HEK293 (cell line): Measurements from ENCODE around the gene PRPF31.

Experiments used
- CTCF ChIA-PET: fragments of 350-600 bp; formaldehyde crosslinking; extraction: SDS; loops from one replicate; lab custom pipeline; 2021; ENCODE audit warnings: antibody characterized with exemption; lab: Yijun Ruan, JAX
- POLR2A ChIA-PET: fragments of 300-600 bp; formaldehyde crosslinking; extraction: SDS; loops from one replicate; lab custom pipeline; 2020; ENCODE audit warnings: antibody characterized with exemption, inconsistent platforms; lab: Yijun Ruan, JAX
- H3K27ac ChIP-seq: fragments of 200-500 bp; sonication (Bioruptor generic); 2 replicates; pipeline ENCODE4 v1.5.1; 2014; ENCODE audit warnings: low read depth, low read length, control low read depth, inconsistent platforms; ENCODE audit errors: extremely low read depth
- H3K36me3 ChIP-seq, 2 experiments: fragments of 200-500 bp in 1 of 2; sonication (Bioruptor generic) in 1 of 2; 1 replicate in 1 of 2; 2 replicates in 1 of 2; pipeline ENCODE4 v1.5.1; 2014 to 2017; ENCODE audit warnings: inconsistent platforms in 2 of 2, low read length in 2 of 2; ENCODE audit not compliant: control insufficient read depth in 2 of 2, insufficient read depth in 1 of 2
- H3K4me1 ChIP-seq: fragments of 200-500 bp; sonication (Bioruptor generic); 2 replicates; pipeline ENCODE4 v1.5.1; 2014; ENCODE audit warnings: mild to moderate bottlenecking, low read length, inconsistent platforms; ENCODE audit not compliant: control insufficient read depth, insufficient read depth
- H3K4me3 ChIP-seq: 2 replicates; pipeline ENCODE4 v1.5.1; 2011; ENCODE audit warnings: low read depth, mild to moderate bottlenecking, control low read depth, low read length, moderate library complexity
- H3K9me3 ChIP-seq: fragments of 200-500 bp; sonication (Bioruptor generic); 2 replicates; pipeline ENCODE4 v1.5.1; 2014; ENCODE audit warnings: low read depth, low read length, inconsistent platforms; ENCODE audit not compliant: control insufficient read depth, insufficient read depth
- GLIS1 ChIP-seq: fragments of 450-650 bp; formaldehyde crosslinking; IDR thresholded peaks from 2 replicates; pipeline ENCODE4 v1.5.1; 2016; ENCODE audit warnings: missing biosample characterization, missing genetic modification characterization
- KLF1 ChIP-seq: fragments of 450-650 bp; formaldehyde crosslinking; IDR thresholded peaks from 2 replicates; pipeline ENCODE4 v1.5.1; 2016; ENCODE audit warnings: missing biosample characterization, missing genetic modification characterization
- KLF8 ChIP-seq: fragments of 450-650 bp; formaldehyde crosslinking; IDR thresholded peaks from 2 replicates; pipeline ENCODE4 v1.5.1; 2016; ENCODE audit warnings: missing biosample characterization, missing genetic modification characterization
- PRDM1 ChIP-seq: fragments of 450-650 bp; formaldehyde crosslinking; IDR thresholded peaks from 2 replicates; pipeline ENCODE4; 2016; ENCODE audit warnings: missing biosample characterization, missing genetic modification characterization
- RBAK ChIP-seq: fragments of 450-650 bp; formaldehyde crosslinking; IDR thresholded peaks from 2 replicates; pipeline ENCODE4 v1.5.1; 2016; ENCODE audit warnings: missing biosample characterization, missing genetic modification characterization
- SP2 ChIP-seq: fragments of 450-650 bp; formaldehyde crosslinking; IDR thresholded peaks from 2 replicates; pipeline ENCODE4 v1.5.1; 2016; ENCODE audit warnings: missing biosample characterization, missing genetic modification characterization
- TRIM28 ChIP-seq: IDR thresholded peaks from 2 replicates; pipeline ENCODE4 v1.6.1; 2011; ENCODE audit warnings: low read length, control low read depth, borderline replicate concordance
- ZBTB48 ChIP-seq: fragments of 450-650 bp; formaldehyde crosslinking; IDR thresholded peaks from 2 replicates; pipeline ENCODE4 v1.5.1; 2016; ENCODE audit warnings: missing biosample characterization, missing genetic modification characterization
- ZNF114 ChIP-seq: fragments of 450-650 bp; formaldehyde crosslinking; IDR thresholded peaks from 2 replicates; pipeline ENCODE4 v1.5.0; 2017; ENCODE audit warnings: missing biosample characterization, missing genetic modification characterization
- ZNF121 ChIP-seq: fragments of 450-650 bp; formaldehyde crosslinking; IDR thresholded peaks from 2 replicates; pipeline ENCODE4 v1.5.1; 2016; ENCODE audit warnings: missing biosample characterization, missing genetic modification characterization
- ZNF140 ChIP-seq: fragments of 450-650 bp; formaldehyde crosslinking; IDR thresholded peaks from 2 replicates; pipeline ENCODE4 v1.5.1; 2016; ENCODE audit warnings: missing biosample characterization, missing genetic modification characterization
- ZNF146 ChIP-seq: fragments of 450-650 bp; formaldehyde crosslinking; IDR thresholded peaks from 2 replicates; pipeline ENCODE4 v1.5.1; 2016; ENCODE audit warnings: missing biosample characterization, missing genetic modification characterization
- ZNF214 ChIP-seq: fragments of 450-650 bp; formaldehyde crosslinking; IDR thresholded peaks from 2 replicates; pipeline ENCODE4 v1.5.1; 2017; ENCODE audit warnings: missing biosample characterization, mild to moderate bottlenecking, missing genetic modification characterization, borderline replicate concordance
- ZNF221 ChIP-seq: fragments of 450-650 bp; formaldehyde crosslinking; IDR thresholded peaks from 2 replicates; pipeline ENCODE4 v1.5.1; 2017; ENCODE audit warnings: missing biosample characterization, missing genetic modification characterization, borderline replicate concordance
- ZNF239 ChIP-seq: fragments of 450-650 bp; formaldehyde crosslinking; IDR thresholded peaks from 2 replicates; pipeline ENCODE4 v1.5.1; 2016; ENCODE audit warnings: missing biosample characterization, missing genetic modification characterization
- ZNF24 ChIP-seq: fragments of 450-650 bp; formaldehyde crosslinking; IDR thresholded peaks from 2 replicates; pipeline ENCODE4 v1.5.1; 2016; ENCODE audit warnings: missing biosample characterization, missing genetic modification characterization
- ZNF350 ChIP-seq: fragments of 450-650 bp; formaldehyde crosslinking; IDR thresholded peaks from 2 replicates; pipeline ENCODE4 v1.5.0; 2017; ENCODE audit warnings: missing biosample characterization, mild to moderate bottlenecking, missing genetic modification characterization
- ZNF501 ChIP-seq: fragments of 450-650 bp; formaldehyde crosslinking; IDR thresholded peaks from 2 replicates; pipeline ENCODE4 v1.5.1; 2016; ENCODE audit warnings: missing biosample characterization, missing genetic modification characterization
- ZNF529 ChIP-seq: fragments of 450-650 bp; formaldehyde crosslinking; IDR thresholded peaks from 2 replicates; pipeline ENCODE4 v1.5.1; 2017; ENCODE audit warnings: missing genetic modification characterization, missing biosample characterization; ENCODE audit not compliant: insufficient replicate concordance
- ZNF596 ChIP-seq: fragments of 450-650 bp; IDR thresholded peaks from 2 replicates; pipeline ENCODE4 v1.5.0; 2018; ENCODE audit warnings: missing biosample characterization, mild to moderate bottlenecking, missing genetic modification characterization, moderate library complexity
- ZNF621 ChIP-seq: fragments of 450-650 bp; formaldehyde crosslinking; IDR thresholded peaks from 2 replicates; pipeline ENCODE4 v1.5.1; 2017; ENCODE audit warnings: missing biosample characterization, missing genetic modification characterization
- ZNF660 ChIP-seq: fragments of 450-650 bp; IDR thresholded peaks from 2 replicates; pipeline ENCODE4 v1.5.1; 2018; ENCODE audit warnings: missing biosample characterization, mild to moderate bottlenecking, missing genetic modification characterization
- ZNF747 ChIP-seq: fragments of 450-650 bp; formaldehyde crosslinking; IDR thresholded peaks from 2 replicates; pipeline ENCODE4 v1.5.1; 2016; ENCODE audit warnings: missing biosample characterization, missing genetic modification characterization
- ZNF791 ChIP-seq: fragments of 450-650 bp; formaldehyde crosslinking; IDR thresholded peaks from 2 replicates; pipeline ENCODE4 v1.5.1; 2016; ENCODE audit warnings: missing biosample characterization, missing genetic modification characterization
- ZNF843 ChIP-seq: fragments of 450-650 bp; formaldehyde crosslinking; IDR thresholded peaks from 2 replicates; pipeline ENCODE4 v1.5.1; 2016; ENCODE audit warnings: missing biosample characterization, missing genetic modification characterization
- ZSCAN30 ChIP-seq: fragments of 450-650 bp; IDR thresholded peaks from 2 replicates; pipeline ENCODE4 v1.5.1; 2018; ENCODE audit warnings: missing biosample characterization, mild to moderate bottlenecking, missing genetic modification characterization, moderate library complexity
- TF ChIP-seq, protein P1 (sequence below): fragments of 450-650 bp; formaldehyde crosslinking; IDR thresholded peaks from 2 replicates; pipeline ENCODE4 v1.5.1; 2016; ENCODE audit warnings: missing biosample characterization, missing genetic modification characterization, borderline replicate concordance
- TF ChIP-seq, protein P2 (sequence below): fragments of 450-650 bp; formaldehyde crosslinking; IDR thresholded peaks from 2 replicates; pipeline ENCODE4 v1.5.1; 2017; ENCODE audit warnings: missing biosample characterization, missing genetic modification characterization
- TF ChIP-seq, protein P3 (sequence below): fragments of 450-650 bp; formaldehyde crosslinking; IDR thresholded peaks from 2 replicates; pipeline ENCODE4 v1.5.1; 2017; ENCODE audit warnings: missing biosample characterization, missing genetic modification characterization
- TF ChIP-seq, protein P4 (sequence below): fragments of 450-650 bp; formaldehyde crosslinking; IDR thresholded peaks from 2 replicates; pipeline ENCODE4 v1.5.1; 2017; ENCODE audit warnings: missing biosample characterization, missing genetic modification characterization

The PRPF31 gene

DNA sequence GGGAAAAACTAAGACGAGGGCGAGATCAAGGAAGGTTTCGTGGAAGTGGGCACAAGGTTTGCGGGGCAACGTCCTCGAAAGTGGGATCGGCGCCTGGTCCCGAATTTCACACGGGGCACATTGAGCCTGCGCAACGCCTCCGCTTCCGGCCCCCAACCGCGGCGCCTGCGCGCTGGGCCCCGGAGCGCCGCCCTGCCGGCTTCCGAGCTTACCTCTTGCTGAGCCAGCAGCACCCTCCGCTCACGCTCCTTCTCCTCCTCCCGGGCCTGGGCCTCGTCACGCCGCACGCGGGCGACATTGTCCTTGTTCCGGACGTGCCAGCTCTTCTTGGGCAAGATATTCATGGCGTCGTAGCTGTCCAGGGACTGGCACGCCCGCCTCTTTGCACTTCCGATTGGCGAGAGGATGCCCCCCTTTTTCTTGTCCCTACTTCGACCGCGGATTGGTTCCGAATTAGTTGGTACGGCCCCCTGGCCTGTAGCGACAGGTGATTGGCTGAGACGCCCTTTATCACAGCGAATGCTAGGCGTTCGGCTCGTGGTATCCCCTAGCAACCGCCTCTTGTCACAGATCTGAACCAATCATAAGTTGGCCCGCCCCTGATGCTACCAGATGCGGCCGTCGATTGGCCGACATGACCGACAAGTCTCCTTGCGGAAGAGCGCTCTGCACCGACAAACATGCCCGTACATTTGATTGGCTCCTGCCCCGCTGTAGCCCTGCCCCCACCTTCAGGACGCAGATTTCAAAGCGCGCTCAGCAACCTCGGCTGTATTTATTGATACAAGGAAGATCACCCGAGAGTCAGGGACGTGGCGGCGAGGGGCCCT lies 44.0 kb downstream of the PRPF31 start, which contains the start of gene LENG1 (continued):
- TF ChIP-seq, protein P1, sequence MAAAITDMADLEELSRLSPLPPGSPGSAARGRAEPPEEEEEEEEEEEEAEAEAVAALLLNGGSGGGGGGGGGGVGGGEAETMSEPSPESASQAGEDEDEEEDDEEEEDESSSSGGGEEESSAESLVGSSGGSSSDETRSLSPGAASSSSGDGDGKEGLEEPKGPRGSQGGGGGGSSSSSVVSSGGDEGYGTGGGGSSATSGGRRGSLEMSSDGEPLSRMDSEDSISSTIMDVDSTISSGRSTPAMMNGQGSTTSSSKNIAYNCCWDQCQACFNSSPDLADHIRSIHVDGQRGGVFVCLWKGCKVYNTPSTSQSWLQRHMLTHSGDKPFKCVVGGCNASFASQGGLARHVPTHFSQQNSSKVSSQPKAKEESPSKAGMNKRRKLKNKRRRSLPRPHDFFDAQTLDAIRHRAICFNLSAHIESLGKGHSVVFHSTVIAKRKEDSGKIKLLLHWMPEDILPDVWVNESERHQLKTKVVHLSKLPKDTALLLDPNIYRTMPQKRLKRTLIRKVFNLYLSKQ (tag by site-specific recombination), result no peak
- TF ChIP-seq ZNF121 (tag by site-specific recombination), result peak; percentile 84; the same call in 1 of the 2 replicates
- TF ChIP-seq, protein P2, sequence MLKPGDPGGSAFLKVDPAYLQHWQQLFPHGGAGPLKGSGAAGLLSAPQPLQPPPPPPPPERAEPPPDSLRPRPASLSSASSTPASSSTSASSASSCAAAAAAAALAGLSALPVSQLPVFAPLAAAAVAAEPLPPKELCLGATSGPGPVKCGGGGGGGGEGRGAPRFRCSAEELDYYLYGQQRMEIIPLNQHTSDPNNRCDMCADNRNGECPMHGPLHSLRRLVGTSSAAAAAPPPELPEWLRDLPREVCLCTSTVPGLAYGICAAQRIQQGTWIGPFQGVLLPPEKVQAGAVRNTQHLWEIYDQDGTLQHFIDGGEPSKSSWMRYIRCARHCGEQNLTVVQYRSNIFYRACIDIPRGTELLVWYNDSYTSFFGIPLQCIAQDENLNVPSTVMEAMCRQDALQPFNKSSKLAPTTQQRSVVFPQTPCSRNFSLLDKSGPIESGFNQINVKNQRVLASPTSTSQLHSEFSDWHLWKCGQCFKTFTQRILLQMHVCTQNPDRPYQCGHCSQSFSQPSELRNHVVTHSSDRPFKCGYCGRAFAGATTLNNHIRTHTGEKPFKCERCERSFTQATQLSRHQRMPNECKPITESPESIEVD (tag by site-specific recombination), result no peak
- no peak for TF ChIP-seq ZBTB48
- TF ChIP-seq RBAK (tag by site-specific recombination), result no peak
- TF ChIP-seq KLF8, result no peak
- no peak for TF ChIP-seq ZNF660 (tag by site-specific recombination)
- no peak for TF ChIP-seq ZNF747 (tag by site-specific recombination)
- no peak for TF ChIP-seq ZNF843 (tag by site-specific recombination)
- TF ChIP-seq ZNF621 (tag by site-specific recombination), result no peak
- no peak for TF ChIP-seq ZNF140
- TF ChIP-seq GLIS1 (tag by site-specific recombination), result peak; percentile 63; the same call in 1 of the 2 replicates
- TF ChIP-seq ZNF596 (tag by site-specific recombination), result no peak
- 0 out of 2 replicates have a peak, but pooled peaks have one; percentile 10 for TF ChIP-seq TRIM28
- TF ChIP-seq, protein P3, sequence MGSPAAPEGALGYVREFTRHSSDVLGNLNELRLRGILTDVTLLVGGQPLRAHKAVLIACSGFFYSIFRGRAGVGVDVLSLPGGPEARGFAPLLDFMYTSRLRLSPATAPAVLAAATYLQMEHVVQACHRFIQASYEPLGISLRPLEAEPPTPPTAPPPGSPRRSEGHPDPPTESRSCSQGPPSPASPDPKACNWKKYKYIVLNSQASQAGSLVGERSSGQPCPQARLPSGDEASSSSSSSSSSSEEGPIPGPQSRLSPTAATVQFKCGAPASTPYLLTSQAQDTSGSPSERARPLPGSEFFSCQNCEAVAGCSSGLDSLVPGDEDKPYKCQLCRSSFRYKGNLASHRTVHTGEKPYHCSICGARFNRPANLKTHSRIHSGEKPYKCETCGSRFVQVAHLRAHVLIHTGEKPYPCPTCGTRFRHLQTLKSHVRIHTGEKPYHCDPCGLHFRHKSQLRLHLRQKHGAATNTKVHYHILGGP (tag by site-specific recombination), result no peak
- no peak for TF ChIP-seq ZNF146 (tag by site-specific recombination)
- TF ChIP-seq ZNF791 (tag by site-specific recombination), result no peak
- no peak for TF ChIP-seq ZNF214 (tag by site-specific recombination)
- TF ChIP-seq ZNF114 (tag by site-specific recombination), result no peak
- TF ChIP-seq ZNF221 (tag by site-specific recombination), result no peak

DNA sequence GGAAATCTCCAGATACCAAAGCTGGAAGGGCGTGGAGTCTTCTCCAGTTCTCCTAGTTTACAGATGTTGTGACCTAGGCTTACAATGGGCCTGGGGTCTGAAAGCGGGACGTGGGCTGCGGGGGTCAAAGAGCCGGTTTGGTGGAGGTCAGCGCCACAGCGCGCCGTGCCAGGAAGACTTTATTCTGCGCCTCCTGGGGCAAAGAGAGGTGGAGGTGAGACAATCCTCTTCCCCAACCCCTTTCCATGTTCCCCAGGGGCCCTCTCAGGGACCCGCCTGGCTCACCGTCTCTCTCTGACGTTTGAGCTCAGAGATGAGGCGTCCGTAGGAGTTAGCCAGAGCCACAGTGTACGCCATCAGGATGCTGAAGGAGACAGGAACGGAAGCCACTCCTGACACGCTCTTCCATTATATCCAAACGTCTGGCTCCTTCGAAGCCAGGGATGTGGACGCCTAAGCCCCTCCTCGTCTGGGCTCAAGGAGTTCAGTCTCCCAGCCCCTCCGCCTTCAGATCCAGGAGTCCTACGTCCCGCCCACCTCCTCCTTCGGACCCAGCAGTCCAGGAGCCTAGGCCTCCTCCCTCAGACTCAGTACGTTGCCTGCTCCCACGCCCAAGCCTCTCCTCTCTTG lies 44.7 kb downstream of the PRPF31 start:
- ChIA-PET CTCF (interaction anchor here (1.0 to 1.8 kb wide), 5 partner anchors 8 to 230 kb away, joined by 4 to 15 read pairs (median 5); no protein-coding TSS in a partner anchor), POLR2A (interaction anchor here (0.5 to 3.2 kb wide), 12 partner anchors 8 to 50 kb away, joined by 3 to 60 read pairs (median 8); partner anchors contain the start of genes CNOT3, MBOAT7, PRPF31 and RPS9)
- peak overlapping the region; percentile 73 for H3K4me3 ChIP-seq
- peaks cover 4% of the 10 kb centered on the region; the same call in 1 of the 2 replicates for H3K4me1 ChIP-seq
- H3K27ac ChIP-seq, result peak overlapping the region; percentile 78
- no peaks in the 10 kb centered on the region for H3K9me3 ChIP-seq
- peaks cover 8 to 26% of the 10 kb centered on the region in 2 experiments; a peak in 2 of 3 replicates for H3K36me3 ChIP-seq
- TF ChIP-seq ZNF660 (tag by site-specific recombination) (0 out of 2 replicates have a peak, but pooled peaks have one; percentile 70), ZNF501 (no peak; the same call in none of the 2 replicates), ZSCAN30 (tag by site-specific recombination) (no peak; the same call in 1 of the 2 replicates), ZBTB48 (peak; percentile 78), SP2 (tag by site-specific recombination) (peak; percentile 57), ZNF24 (0 out of 2 replicates have a peak, but pooled peaks have one; percentile 23), TRIM28 (0 out of 2 replicates have a peak, but pooled peaks have one; percentile 8), PRDM1 (tag by site-specific recombination) (no peak), KLF1 (no peak), ZNF239 (no peak), ZNF350 (no peak), ZNF529 (no peak)
- TF ChIP-seq, protein P4, sequence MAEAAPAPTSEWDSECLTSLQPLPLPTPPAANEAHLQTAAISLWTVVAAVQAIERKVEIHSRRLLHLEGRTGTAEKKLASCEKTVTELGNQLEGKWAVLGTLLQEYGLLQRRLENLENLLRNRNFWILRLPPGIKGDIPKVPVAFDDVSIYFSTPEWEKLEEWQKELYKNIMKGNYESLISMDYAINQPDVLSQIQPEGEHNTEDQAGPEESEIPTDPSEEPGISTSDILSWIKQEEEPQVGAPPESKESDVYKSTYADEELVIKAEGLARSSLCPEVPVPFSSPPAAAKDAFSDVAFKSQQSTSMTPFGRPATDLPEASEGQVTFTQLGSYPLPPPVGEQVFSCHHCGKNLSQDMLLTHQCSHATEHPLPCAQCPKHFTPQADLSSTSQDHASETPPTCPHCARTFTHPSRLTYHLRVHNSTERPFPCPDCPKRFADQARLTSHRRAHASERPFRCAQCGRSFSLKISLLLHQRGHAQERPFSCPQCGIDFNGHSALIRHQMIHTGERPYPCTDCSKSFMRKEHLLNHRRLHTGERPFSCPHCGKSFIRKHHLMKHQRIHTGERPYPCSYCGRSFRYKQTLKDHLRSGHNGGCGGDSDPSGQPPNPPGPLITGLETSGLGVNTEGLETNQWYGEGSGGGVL, result no peak
